ENCODE data around the gene RPSA.

The RPSA gene

GRCh38 chr3:39460677-39461076, 54.2 kb downstream of the RPSA start:
- no peak for DNase-seq

Measured in cortex of kidney (tissue), 1 donor.